HG03378 (cell line): ENCODE data around the gene PKD1.
"Not testable (repeated sequence)": the region's sequence is repeated elsewhere in the genome, so short reads cannot be mapped to it uniquely, and the experiment has no call there.

Experiments
- ATAC-seq: cut with Tn5 transposase; IDR thresholded peaks from one replicate; pipeline ENCODE4 v1.9.1; 2021; ENCODE audit warnings: mild to moderate bottlenecking, moderate library complexity; ENCODE audit not compliant: unreplicated experiment

Gene PKD1

GRCh38 chr16:2126161-2126743, 9.4 kb downstream of the PKD1 start:
- ATAC-seq: not testable (repeated sequence)

- not testable (repeated sequence) for ATAC-seq
Observed at GRCh38 chr16:2125609-2126008, 10.1 kb downstream of the PKD1 start.

DNA sequence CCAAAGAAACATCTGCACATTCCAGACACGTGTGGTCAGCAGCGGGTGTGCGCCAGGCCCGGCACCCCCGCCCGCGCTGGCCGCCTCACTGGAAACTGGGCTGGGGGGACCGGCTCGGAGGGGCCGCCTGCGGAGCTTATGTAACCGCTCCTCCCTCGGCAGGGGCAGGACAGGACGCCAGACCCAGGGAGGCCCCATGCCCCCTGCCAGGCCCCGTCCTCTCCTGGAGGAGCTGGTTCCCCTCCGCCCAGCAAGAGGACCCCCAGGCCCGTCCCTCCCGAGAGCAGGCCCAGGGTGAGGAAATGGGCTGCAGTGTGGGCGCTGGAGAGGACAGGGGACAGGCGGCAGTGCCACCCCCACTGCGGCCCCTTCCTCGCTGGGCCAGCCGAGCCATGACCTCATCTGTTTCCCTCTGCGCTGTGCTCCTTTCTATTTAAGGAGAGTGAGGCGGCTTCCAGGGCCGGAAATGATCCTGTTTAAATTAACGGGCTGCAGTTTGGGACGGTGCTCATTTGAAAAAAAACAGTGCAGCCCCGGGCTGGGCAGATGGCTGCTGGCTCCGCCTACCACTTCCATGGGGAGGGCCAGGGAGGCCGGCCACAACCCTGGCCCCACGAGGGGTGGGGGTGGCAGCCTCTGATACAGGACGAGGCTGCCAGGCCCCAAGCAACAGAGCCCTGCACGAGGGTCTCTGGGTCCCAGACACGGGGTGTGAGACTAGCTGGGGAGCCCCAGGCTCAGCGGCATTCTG, 10.8 kb downstream of the PKD1 start:
- not testable (repeated sequence) for ATAC-seq

DNA sequence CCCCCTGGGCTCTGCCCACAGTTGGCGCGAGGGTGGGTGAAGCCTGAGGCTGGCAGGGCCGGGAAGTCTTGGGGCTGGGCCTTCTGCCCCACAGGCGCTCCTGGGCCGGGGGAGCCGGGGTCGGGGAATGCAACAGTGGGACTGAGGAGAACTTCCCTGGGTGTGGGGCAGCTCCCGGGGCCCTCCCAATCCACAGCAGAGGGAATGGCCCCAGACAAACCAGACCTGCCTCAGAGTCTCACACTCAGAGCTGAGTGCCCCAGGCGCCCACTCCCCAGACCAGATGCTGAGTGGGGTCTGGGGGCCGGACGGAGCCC, 11.4 kb downstream of the PKD1 start:
- ATAC-seq: not testable (repeated sequence)

GRCh38 chr16:2123706-2124376, 11.9 kb downstream of the PKD1 start:
- ATAC-seq: not testable (repeated sequence)

GRCh38 chr16:2122934-2123683, 12.6 kb downstream of the PKD1 start:
- not testable (repeated sequence) for ATAC-seq

GRCh38 chr16:2122429-2122828, 13.3 kb downstream of the PKD1 start:
- no peak for ATAC-seq

GRCh38 chr16:2121853-2122252, 13.8 kb downstream of the PKD1 start:
- ATAC-seq: no peak

- not testable (repeated sequence) for ATAC-seq
Observed at GRCh38 chr16:2121325-2121724, 14.4 kb downstream of the PKD1 start.

DNA sequence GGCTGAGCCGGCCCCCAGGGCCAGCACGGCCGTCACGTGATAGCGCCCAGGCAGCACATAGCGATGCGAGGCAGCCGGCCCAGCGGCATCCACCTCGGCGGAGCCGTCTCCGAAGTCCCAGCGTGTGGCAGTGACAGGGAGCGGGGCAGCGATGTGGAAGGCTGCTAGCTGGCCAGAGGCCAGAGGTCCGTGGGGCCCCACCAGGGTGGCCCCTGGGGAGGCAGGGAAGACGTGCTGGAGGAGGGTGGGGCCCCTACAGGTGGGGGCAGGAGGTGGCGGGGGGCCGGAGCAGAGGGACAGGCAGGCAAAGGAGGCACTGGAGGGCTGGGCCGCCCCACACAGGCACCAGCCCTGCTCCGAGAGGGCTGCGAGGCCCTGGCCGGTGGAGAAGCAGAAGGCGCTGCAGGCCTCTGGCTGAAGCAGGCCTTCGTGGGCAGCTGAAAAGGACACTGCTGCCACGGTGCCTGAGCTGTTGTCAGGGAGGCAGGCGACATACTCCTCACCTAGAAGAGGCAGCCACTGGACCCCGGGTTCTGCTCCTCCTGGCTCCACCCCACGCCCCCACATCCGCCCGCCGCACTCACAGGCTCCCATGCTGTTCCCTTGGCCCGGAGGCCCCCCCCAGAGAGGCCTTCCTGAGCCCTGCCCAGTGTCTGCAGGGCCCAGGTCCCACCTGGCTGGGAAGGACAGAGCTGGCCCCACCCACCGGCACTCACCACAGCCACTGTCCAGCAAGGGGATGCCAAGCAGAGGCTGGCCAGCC, 17.6 kb downstream of the PKD1 start:
- ATAC-seq: not testable (repeated sequence)

DNA sequence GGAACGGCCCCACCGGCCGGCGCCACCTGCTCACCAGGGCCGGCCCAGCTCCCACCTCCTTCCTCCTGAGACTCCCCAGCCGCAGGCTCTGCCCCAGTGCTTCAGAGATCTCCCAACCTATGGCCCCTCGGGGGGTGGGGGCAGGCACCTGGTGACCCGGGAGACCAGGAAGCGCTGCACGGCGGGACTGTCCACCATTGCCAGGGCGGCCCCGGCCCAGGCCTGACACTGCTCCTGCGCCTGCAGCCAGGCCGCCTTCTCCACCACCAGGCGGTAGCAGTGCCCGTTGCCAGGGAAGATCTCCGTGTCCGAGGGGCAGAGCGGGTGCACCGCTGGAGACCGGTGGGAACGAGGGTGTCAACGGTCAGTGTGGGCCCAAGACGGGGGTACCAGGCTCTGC, 18.4 kb downstream of the PKD1 start:
- ATAC-seq: not testable (repeated sequence)

- not testable (repeated sequence) for ATAC-seq
Observed at GRCh38 chr16:2116428-2116827, 19.3 kb downstream of the PKD1 start.

DNA sequence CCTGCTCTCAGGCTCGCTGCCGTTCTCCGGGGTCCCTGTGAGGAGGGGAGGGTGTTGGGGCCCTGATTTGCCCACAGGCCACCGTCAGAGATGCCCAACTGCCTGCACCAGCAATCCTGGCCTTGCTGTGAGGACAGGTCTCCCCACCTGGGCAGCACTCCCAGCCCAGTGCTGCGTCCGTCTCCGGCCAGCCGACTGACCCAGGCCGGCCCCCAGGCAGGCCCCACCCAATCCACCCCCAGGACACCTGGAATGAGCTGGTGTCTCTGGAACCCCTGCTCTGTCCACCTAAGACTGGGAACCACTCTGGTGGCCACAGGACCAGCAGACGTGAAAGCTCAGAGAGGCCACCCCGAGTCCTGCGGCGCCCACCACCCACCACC, 20.1 kb downstream of the PKD1 start:
- ATAC-seq: no peak

DNA sequence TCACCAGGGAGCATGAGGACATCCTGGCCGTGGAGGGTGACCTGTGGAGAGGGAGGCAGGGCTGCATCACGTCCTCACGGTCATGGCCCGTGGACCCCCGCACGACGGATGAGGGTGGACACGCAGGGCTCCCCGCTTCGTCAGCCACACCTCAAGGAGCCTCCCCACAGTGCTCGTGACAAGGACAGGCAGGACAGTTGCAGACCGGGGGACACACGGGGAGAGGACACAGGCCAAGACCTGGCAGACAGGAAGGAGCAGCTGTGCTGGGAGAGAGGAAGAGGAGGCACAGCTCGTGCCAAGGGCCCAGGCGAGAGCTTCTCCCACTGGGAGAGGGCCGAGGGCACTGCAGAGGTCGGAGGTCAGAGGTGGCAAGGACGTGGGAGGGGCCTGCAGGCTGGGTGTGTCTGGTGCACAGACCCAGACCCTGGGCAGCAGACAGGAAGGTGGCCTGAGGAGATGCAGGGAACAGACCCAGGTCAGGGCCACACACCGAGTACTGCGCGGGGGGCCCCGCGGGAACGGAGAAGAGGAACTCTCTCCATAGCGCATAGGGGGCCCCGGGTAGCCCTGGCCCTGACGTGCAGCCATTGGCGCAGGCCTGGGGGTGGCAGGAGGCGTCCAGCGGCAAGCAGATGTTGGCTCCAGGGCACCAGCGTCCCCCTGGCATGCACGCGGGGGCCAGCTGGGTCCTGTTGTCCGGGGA, 20.7 kb downstream of the PKD1 start:
- not testable (repeated sequence) for ATAC-seq

DNA sequence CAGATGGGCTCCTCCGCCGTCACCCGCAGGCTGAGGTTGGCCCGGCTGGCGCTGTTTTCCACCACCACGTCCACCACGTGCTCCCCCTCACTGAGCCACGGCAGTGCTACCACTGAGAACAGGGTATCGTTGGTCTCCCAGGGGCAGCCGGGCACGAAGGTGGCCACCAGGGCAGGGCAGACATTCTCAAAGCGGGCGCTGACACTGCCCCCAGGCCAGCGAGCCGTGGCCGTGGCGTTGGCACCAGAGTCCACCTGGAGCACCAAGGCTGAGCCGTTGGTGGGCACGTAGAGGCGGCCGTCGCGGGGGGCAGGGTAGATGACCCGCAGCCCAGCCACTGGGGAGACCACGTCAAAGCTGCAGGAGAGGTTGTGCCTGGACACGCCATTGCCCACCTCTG, 21.5 kb downstream of the PKD1 start:
- ATAC-seq: not testable (repeated sequence)

GRCh38 chr16:2112539-2113106, 23.1 kb downstream of the PKD1 start:
- not testable (repeated sequence) for ATAC-seq

- not testable (repeated sequence) for ATAC-seq
Observed at GRCh38 chr16:2111412-2112335, 24.0 kb downstream of the PKD1 start.

DNA sequence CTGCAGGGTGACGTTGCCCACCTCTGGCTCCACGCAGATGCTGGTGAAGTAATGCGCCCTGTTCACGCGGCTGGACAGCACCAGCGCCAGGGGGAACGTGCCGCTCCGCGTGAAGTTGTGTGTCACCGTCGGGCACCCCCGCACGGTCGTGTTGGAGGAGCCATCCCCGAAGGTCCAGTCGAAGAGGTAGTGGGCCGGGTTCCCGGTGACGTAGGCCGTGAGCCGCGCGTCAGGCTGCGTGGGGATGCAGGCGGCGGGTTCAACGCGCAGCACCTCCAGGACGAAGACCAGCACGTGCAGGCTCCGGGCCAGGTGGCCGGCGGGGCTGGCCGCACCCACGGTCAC, 24.7 kb downstream of the PKD1 start:
- not testable (repeated sequence) for ATAC-seq
